Central memory CD4-positive, alpha-beta T cell (primary cell): ENCODE results near the gene MYMX.

Experiments used
- DNase-seq: peaks from one replicate; pipeline ENCODE4 v3.0.0; 2022

MYMX gene

DNA sequence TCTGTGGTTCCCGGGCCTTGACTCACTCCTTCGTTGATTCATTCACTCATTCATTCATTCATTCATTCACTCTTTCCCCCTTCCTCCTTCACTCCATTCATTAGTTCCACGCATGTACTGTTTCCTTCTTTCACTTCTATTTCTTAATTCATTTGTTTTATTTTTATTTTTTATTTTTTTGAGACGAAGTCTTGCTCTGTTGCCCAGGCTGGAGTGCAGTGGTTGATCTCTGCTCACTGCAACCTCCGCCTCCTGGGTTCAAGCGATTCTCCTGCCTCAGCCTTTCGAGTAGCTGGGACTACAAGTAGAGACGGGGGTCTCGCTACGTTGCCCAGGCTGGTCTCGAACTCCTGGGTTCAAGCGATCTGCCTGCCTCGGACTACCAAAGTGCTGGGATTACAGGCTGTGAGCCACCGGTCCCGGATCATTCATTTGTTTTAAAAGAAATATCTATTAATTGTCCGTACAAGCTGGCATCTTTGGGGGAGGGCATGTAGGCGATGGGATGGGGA, 49.1 kb downstream of the MYMX start:
- no peak for DNase-seq

DNA sequence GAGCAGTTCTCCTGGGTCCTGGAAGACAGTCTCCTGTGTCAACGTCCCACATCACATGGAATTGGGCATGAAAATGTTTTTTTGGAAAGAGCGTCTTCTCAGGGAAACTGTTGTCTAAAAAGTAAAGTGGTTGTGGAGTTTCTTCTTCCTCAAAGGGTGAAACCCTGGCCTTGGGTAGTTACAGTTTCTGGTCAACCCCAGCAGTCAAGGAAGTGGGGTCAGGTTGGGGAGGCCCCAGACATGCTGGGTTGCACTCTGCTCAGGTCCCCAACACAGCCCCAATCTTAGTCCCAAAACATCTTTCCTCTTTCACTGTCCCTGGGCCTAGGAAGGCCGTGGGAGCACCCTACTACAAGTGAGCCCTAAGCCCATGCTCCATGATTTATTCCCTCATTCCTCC, 49.6 kb downstream of the MYMX start:
- no peak for DNase-seq

DNA sequence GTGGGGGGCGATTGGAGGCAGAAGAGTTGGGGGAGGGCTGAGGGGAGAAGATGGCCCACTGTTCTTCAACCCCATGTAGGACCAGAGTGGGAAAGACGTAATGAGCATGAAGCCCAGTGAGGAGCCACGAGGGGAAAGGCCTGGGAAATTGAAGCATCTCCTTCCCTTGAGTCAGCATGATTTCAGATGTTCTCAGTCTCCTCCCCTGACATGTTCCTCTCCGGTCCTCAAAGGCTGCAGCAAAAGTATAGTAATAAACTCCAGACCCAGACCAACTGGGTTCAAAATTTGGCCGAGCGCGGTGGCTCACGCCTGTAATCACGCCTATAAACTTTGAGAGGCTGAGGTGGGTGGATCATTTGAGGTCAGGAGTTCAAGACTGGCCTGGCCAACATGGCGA, 50.5 kb downstream of the MYMX start:
- DNase-seq = no peak
